HEK293 (cell line): ENCODE measurements around the gene LRCH4.
A peak's percentile ranks its signal among the peaks of the same experiment; 100 is the strongest.

ENCODE experiments used
- IKZF3 ChIP-seq: fragments of 450-650 bp; IDR thresholded peaks from 2 replicates; pipeline ENCODE4 v1.5.0; 2018; ENCODE audit warnings: missing biosample characterization, mild to moderate bottlenecking, missing genetic modification characterization, moderate library complexity
- KLF16 ChIP-seq: fragments of 450-650 bp; formaldehyde crosslinking; IDR thresholded peaks from 2 replicates; pipeline ENCODE4 v1.5.1; 2017; ENCODE audit warnings: missing biosample characterization, missing genetic modification characterization
- KLF8 ChIP-seq: fragments of 450-650 bp; formaldehyde crosslinking; IDR thresholded peaks from 2 replicates; pipeline ENCODE4 v1.5.1; 2016; ENCODE audit warnings: missing biosample characterization, missing genetic modification characterization
- KLF9 ChIP-seq: fragments of 450-650 bp; formaldehyde crosslinking; IDR thresholded peaks from 2 replicates; pipeline ENCODE4 v1.5.1; 2016; ENCODE audit warnings: missing biosample characterization, missing genetic modification characterization, low read depth
- OSR2 ChIP-seq: fragments of 450-650 bp; formaldehyde crosslinking; IDR thresholded peaks from 2 replicates; pipeline ENCODE4 v1.5.1; 2016; ENCODE audit warnings: missing biosample characterization, missing genetic modification characterization
- WT1 ChIP-seq: fragments of 450-650 bp; formaldehyde crosslinking; IDR thresholded peaks from 2 replicates; pipeline ENCODE4 v1.5.1; 2016; ENCODE audit warnings: missing biosample characterization, missing genetic modification characterization
- ZNF114 ChIP-seq: fragments of 450-650 bp; formaldehyde crosslinking; IDR thresholded peaks from 2 replicates; pipeline ENCODE4 v1.5.0; 2017; ENCODE audit warnings: missing biosample characterization, missing genetic modification characterization
- ZNF133 ChIP-seq: fragments of 450-650 bp; formaldehyde crosslinking; IDR thresholded peaks from 2 replicates; pipeline ENCODE4 v1.5.1; 2016; ENCODE audit warnings: missing biosample characterization, missing genetic modification characterization
- ZNF184 ChIP-seq: fragments of 450-650 bp; IDR thresholded peaks from 2 replicates; pipeline ENCODE4 v1.5.1; 2018; ENCODE audit warnings: missing biosample characterization, mild to moderate bottlenecking, missing genetic modification characterization
- ZNF202 ChIP-seq: fragments of 450-650 bp; formaldehyde crosslinking; IDR thresholded peaks from 2 replicates; pipeline ENCODE4 v1.5.1; 2016; ENCODE audit warnings: missing biosample characterization, missing genetic modification characterization, borderline replicate concordance
- ZNF239 ChIP-seq: fragments of 450-650 bp; formaldehyde crosslinking; IDR thresholded peaks from 2 replicates; pipeline ENCODE4 v1.5.1; 2016; ENCODE audit warnings: missing biosample characterization, missing genetic modification characterization
- ZNF341 ChIP-seq: fragments of 450-650 bp; formaldehyde crosslinking; IDR thresholded peaks from 2 replicates; pipeline ENCODE4; 2016; ENCODE audit warnings: low read depth, missing biosample characterization, missing genetic modification characterization
- ZNF404 ChIP-seq: fragments of 450-650 bp; formaldehyde crosslinking; IDR thresholded peaks from 2 replicates; pipeline ENCODE4 v1.5.1; 2017; ENCODE audit warnings: missing biosample characterization, missing genetic modification characterization
- ZNF416 ChIP-seq: fragments of 450-650 bp; formaldehyde crosslinking; IDR thresholded peaks from 2 replicates; pipeline ENCODE4 v1.5.1; 2016; ENCODE audit warnings: missing biosample characterization, missing genetic modification characterization
- ZNF48 ChIP-seq: fragments of 450-650 bp; formaldehyde crosslinking; IDR thresholded peaks from 2 replicates; pipeline ENCODE4 v1.5.1; 2016; ENCODE audit warnings: missing biosample characterization, missing genetic modification characterization
- ZNF501 ChIP-seq: fragments of 450-650 bp; formaldehyde crosslinking; IDR thresholded peaks from 2 replicates; pipeline ENCODE4 v1.5.1; 2016; ENCODE audit warnings: missing biosample characterization, missing genetic modification characterization
- ZNF510 ChIP-seq: fragments of 450-650 bp; formaldehyde crosslinking; IDR thresholded peaks from 2 replicates; pipeline ENCODE4 v1.5.1; 2018; ENCODE audit warnings: mild to moderate bottlenecking, missing genetic modification characterization, missing biosample characterization; ENCODE audit not compliant: insufficient replicate concordance
- ZNF600 ChIP-seq: fragments of 450-650 bp; formaldehyde crosslinking; IDR thresholded peaks from 2 replicates; pipeline ENCODE4 v1.5.1; 2016; ENCODE audit warnings: missing biosample characterization, missing genetic modification characterization
- ZNF621 ChIP-seq: fragments of 450-650 bp; formaldehyde crosslinking; IDR thresholded peaks from 2 replicates; pipeline ENCODE4 v1.5.1; 2017; ENCODE audit warnings: missing biosample characterization, missing genetic modification characterization
- ZNF623 ChIP-seq: fragments of 450-650 bp; formaldehyde crosslinking; IDR thresholded peaks from 2 replicates; pipeline ENCODE4 v1.5.1; 2016; ENCODE audit warnings: missing biosample characterization, missing genetic modification characterization
- TF ChIP-seq, protein P1 (sequence below): fragments of 450-650 bp; formaldehyde crosslinking; IDR thresholded peaks from 2 replicates; pipeline ENCODE4 v1.5.1; 2016; ENCODE audit warnings: missing biosample characterization, missing genetic modification characterization
- TF ChIP-seq, protein P2 (sequence below): fragments of 450-650 bp; formaldehyde crosslinking; IDR thresholded peaks from 2 replicates; pipeline ENCODE4 v1.5.1; 2017; ENCODE audit warnings: missing biosample characterization, missing genetic modification characterization
- TF ChIP-seq, protein P3 (sequence below): fragments of 450-650 bp; formaldehyde crosslinking; IDR thresholded peaks from 2 replicates; pipeline ENCODE4 v1.5.1; 2017; ENCODE audit warnings: missing biosample characterization, missing genetic modification characterization
- TF ChIP-seq, protein P4 (sequence below): fragments of 450-650 bp; formaldehyde crosslinking; IDR thresholded peaks from 2 replicates; pipeline ENCODE4 v1.5.1; 2016; ENCODE audit warnings: missing biosample characterization, missing genetic modification characterization
- TF ChIP-seq, protein P5 (sequence below): fragments of 450-650 bp; formaldehyde crosslinking; IDR thresholded peaks from 2 replicates; pipeline ENCODE4 v1.5.1; 2016; ENCODE audit warnings: missing biosample characterization, missing genetic modification characterization
- TF ChIP-seq, protein P6 (sequence below): fragments of 450-650 bp; formaldehyde crosslinking; IDR thresholded peaks from 2 replicates; pipeline ENCODE4 v1.5.1; 2016; ENCODE audit warnings: missing biosample characterization, missing genetic modification characterization
- TF ChIP-seq, protein P7 (sequence below): IDR thresholded peaks from 2 replicates; pipeline ENCODE4 v1.6.1; 2011; ENCODE audit warnings: mild to moderate bottlenecking, low read depth, low read length, borderline replicate concordance

Gene LRCH4

DNA sequence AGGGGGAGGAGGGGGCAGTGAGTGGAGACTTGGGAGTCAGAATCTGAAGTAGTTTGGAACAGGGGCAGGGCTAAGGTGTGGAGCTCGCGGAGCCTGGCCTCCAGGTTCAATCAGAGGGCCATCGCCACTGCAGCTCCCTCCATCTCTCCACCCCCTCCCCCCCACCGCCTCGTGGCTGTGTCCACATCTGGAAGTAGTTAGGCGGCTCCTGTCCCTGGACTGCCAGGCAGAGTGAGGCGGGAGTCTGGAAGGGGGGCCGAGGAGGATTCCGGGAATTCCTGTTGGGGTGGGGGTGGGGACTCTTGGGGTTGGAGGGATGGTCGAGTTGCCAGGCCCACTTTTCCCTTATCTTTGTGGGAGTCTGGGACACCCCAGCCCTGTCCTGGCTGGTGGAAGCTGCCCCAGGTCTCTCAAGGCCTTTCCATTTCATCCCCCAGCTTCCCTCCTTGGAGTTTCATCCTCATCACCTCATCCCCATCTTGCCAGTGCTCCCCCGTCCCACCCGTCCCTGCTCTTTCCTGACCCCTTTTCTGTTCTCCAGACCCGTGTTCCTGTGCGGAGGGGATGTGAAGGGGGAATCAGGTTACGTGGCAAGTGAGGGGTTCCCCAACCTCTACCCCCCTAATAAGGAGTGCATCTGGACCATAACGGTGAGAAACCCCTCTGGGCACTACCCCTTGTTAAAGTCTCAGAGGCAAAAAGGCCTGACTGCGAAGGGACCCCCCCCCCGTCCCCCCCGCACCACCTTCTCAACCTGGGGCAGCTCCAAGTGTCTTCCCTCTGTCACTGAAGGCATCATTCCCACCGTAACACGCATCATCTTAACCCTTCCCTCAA, 17.2 kb upstream of the LRCH4 start (continued):
- TF ChIP-seq, protein P1, sequence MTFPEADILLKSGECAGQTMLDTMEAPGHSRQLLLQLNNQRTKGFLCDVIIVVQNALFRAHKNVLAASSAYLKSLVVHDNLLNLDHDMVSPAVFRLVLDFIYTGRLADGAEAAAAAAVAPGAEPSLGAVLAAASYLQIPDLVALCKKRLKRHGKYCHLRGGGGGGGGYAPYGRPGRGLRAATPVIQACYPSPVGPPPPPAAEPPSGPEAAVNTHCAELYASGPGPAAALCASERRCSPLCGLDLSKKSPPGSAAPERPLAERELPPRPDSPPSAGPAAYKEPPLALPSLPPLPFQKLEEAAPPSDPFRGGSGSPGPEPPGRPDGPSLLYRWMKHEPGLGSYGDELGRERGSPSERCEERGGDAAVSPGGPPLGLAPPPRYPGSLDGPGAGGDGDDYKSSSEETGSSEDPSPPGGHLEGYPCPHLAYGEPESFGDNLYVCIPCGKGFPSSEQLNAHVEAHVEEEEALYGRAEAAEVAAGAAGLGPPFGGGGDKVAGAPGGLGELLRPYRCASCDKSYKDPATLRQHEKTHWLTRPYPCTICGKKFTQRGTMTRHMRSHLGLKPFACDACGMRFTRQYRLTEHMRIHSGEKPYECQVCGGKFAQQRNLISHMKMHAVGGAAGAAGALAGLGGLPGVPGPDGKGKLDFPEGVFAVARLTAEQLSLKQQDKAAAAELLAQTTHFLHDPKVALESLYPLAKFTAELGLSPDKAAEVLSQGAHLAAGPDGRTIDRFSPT (tag by site-specific recombination) = no peak
- TF ChIP-seq ZNF133 (tag by site-specific recombination) (no peak), ZNF621 (tag by site-specific recombination) (no peak), ZNF501 (tag by site-specific recombination) (no peak), ZNF404 (tag by site-specific recombination) (no peak), ZNF239 (tag by site-specific recombination) (no peak), ZNF416 (tag by site-specific recombination) (no peak), KLF8 (no peak), ZNF202 (tag by site-specific recombination) (no peak), ZNF600 (tag by site-specific recombination) (peak; percentile 38; the same call in 1 of the 2 replicates), IKZF3 (tag by site-specific recombination) (peak; percentile 72; the same call in 1 of the 2 replicates), OSR2 (tag by site-specific recombination) (peak; percentile 67; the same call in 1 of the 2 replicates), ZNF48 (tag by site-specific recombination) (no peak), ZNF114 (no peak), ZNF184 (no peak), ZNF341 (tag by site-specific recombination) (peak; percentile 62), KLF9 (tag by site-specific recombination) (peak; percentile 15; the same call in 1 of the 2 replicates), WT1 (tag by site-specific recombination) (peak; percentile 36; the same call in 1 of the 2 replicates), KLF16 (tag by site-specific recombination) (0 out of 2 replicates have a peak, but pooled peaks have one; percentile 25), ZNF623 (tag by site-specific recombination) (no peak), ZNF510 (no peak)
- TF ChIP-seq, protein P2, sequence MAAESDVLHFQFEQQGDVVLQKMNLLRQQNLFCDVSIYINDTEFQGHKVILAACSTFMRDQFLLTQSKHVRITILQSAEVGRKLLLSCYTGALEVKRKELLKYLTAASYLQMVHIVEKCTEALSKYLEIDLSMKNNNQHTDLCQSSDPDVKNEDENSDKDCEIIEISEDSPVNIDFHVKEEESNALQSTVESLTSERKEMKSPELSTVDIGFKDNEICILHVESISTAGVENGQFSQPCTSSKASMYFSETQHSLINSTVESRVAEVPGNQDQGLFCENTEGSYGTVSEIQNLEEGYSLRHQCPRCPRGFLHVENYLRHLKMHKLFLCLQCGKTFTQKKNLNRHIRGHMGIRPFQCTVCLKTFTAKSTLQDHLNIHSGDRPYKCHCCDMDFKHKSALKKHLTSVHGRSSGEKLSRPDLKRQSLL (tag by site-specific recombination) = peak; percentile 76; the same call in 1 of the 2 replicates
- TF ChIP-seq, protein P3, sequence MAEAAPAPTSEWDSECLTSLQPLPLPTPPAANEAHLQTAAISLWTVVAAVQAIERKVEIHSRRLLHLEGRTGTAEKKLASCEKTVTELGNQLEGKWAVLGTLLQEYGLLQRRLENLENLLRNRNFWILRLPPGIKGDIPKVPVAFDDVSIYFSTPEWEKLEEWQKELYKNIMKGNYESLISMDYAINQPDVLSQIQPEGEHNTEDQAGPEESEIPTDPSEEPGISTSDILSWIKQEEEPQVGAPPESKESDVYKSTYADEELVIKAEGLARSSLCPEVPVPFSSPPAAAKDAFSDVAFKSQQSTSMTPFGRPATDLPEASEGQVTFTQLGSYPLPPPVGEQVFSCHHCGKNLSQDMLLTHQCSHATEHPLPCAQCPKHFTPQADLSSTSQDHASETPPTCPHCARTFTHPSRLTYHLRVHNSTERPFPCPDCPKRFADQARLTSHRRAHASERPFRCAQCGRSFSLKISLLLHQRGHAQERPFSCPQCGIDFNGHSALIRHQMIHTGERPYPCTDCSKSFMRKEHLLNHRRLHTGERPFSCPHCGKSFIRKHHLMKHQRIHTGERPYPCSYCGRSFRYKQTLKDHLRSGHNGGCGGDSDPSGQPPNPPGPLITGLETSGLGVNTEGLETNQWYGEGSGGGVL (tag by site-specific recombination) = peak; percentile 65; the same call in 1 of the 2 replicates
- TF ChIP-seq, protein P4, sequence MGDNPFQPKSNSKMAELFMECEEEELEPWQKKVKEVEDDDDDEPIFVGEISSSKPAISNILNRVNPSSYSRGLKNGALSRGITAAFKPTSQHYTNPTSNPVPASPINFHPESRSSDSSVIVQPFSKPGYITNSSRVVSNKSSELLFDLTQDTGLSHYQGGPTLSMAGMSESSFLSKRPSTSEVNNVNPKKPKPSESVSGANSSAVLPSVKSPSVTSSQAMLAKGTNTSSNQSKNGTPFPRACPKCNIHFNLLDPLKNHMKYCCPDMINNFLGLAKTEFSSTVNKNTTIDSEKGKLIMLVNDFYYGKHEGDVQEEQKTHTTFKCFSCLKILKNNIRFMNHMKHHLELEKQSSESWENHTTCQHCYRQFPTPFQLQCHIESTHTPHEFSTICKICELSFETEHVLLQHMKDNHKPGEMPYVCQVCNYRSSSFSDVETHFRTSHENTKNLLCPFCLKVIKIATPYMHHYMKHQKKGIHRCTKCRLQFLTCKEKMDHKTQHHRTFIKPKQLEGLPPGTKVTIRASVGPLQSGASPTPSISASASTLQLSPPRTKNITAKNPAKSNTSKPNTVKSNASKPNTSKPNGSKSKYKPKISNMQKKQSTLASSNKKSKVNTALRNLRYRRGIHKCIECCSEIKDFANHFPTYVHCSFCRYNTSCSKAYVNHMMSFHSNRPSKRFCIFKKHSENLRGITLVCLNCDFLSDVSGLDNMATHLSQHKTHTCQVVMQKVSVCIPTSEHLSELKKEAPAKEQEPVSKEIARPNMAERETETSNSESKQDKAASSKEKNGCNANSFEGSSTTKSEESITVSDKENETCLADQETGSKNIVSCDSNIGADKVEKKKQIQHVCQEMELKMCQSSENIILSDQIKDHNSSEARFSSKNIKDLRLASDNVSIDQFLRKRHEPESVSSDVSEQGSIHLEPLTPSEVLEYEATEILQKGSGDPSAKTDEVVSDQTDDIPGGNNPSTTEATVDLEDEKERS (tag by site-specific recombination) = no peak
- TF ChIP-seq, protein P5, sequence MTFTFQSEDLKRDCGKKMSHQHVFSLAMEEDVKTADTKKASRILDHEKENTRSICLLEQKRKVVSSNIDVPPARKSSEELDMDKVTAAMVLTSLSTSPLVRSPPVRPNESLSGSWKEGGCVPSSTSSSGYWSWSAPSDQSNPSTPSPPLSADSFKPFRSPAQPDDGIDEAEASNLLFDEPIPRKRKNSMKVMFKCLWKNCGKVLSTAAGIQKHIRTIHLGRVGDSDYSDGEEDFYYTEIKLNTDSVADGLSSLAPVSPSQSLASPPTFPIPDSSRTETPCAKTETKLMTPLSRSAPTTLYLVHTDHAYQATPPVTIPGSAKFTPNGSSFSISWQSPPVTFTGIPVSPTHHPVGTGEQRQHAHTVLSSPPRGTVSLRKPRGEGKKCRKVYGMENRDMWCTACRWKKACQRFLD (tag by site-specific recombination) = no peak
- TF ChIP-seq, protein P6, sequence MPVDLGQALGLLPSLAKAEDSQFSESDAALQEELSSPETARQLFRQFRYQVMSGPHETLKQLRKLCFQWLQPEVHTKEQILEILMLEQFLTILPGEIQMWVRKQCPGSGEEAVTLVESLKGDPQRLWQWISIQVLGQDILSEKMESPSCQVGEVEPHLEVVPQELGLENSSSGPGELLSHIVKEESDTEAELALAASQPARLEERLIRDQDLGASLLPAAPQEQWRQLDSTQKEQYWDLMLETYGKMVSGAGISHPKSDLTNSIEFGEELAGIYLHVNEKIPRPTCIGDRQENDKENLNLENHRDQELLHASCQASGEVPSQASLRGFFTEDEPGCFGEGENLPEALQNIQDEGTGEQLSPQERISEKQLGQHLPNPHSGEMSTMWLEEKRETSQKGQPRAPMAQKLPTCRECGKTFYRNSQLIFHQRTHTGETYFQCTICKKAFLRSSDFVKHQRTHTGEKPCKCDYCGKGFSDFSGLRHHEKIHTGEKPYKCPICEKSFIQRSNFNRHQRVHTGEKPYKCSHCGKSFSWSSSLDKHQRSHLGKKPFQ (tag by site-specific recombination) = no peak
- TF ChIP-seq, protein P7, sequence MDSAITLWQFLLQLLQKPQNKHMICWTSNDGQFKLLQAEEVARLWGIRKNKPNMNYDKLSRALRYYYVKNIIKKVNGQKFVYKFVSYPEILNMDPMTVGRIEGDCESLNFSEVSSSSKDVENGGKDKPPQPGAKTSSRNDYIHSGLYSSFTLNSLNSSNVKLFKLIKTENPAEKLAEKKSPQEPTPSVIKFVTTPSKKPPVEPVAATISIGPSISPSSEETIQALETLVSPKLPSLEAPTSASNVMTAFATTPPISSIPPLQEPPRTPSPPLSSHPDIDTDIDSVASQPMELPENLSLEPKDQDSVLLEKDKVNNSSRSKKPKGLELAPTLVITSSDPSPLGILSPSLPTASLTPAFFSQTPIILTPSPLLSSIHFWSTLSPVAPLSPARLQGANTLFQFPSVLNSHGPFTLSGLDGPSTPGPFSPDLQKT = no peak
